GM23338 (cell line): ENCODE data around the gene SEMA4C. TPM values are rescaled to one million over a fixed set of nuclear protein-coding genes. Genes with fewer than 3 reads are reported as not detected.

ENCODE experiments used
- ATAC-seq: fragments of 200-7000 bp; cut with Tn5 transposase; 3 replicates; pipeline ENCODE4 v1.9.1; 2020
- DNase-seq: peaks from one replicate; pipeline ENCODE4 v3.0.0-alpha.2; 2015; ENCODE audit warnings: low spot score
- H2AFZ ChIP-seq: fragments of 200-600 bp; sonication (generic); 2 replicates; pipeline ENCODE4 v1.8.0; 2016; ENCODE audit warnings: antibody characterized with exemption, mild to moderate bottlenecking, moderate library complexity
- H3F3A ChIP-seq: fragments of 200-600 bp; sonication (generic); replicated peaks from 2 replicates; pipeline ENCODE4 v1.8.0; 2017; ENCODE audit warnings: antibody characterized with exemption, mixed run types, low read depth
- H3K27ac ChIP-seq: fragments of 200-600 bp; sonication (generic); 2 replicates; pipeline ENCODE4 v1.6.1; 2016; ENCODE audit warnings: low read depth
- H3K27me3 ChIP-seq: fragments of 200-600 bp; sonication (generic); 2 replicates; pipeline ENCODE4 v1.8.0; 2016; ENCODE audit warnings: mild to moderate bottlenecking, mixed run types, moderate library complexity; ENCODE audit not compliant: insufficient read depth
- H3K36me3 ChIP-seq: fragments of 200-600 bp; sonication (generic); 2 replicates; pipeline ENCODE4 v1.8.0; 2016; ENCODE audit warnings: mild to moderate bottlenecking; ENCODE audit not compliant: insufficient read depth
- H3K4me1 ChIP-seq: fragments of 200-600 bp; sonication (generic); 2 replicates; pipeline ENCODE4 v1.8.0; 2016; ENCODE audit warnings: mild to moderate bottlenecking, moderate library complexity; ENCODE audit not compliant: insufficient read depth
- H3K4me2 ChIP-seq: fragments of 200-600 bp; sonication (generic); 2 replicates; pipeline ENCODE4 v1.7.1; 2017; ENCODE audit warnings: mixed run types
- H3K4me3 ChIP-seq: fragments of 200-600 bp; sonication (generic); 2 replicates; pipeline ENCODE4 v1.6.1; 2016; ENCODE audit warnings: mixed run types
- H3K79me2 ChIP-seq: fragments of 200-600 bp; sonication (generic); replicated peaks from 2 replicates; pipeline ENCODE4 v1.8.0; 2017; ENCODE audit warnings: mild to moderate bottlenecking; ENCODE audit not compliant: insufficient read depth
- H3K9me2 ChIP-seq: fragments of 200-600 bp; sonication (generic); 2 replicates; pipeline ENCODE4 v1.8.0; 2017; ENCODE audit not compliant: insufficient read depth
- H4K20me1 ChIP-seq: fragments of 200-600 bp; sonication (generic); replicated peaks from 2 replicates; pipeline ENCODE4 v1.8.0; 2017; ENCODE audit warnings: mild to moderate bottlenecking; ENCODE audit not compliant: insufficient read depth
- H3K27ac Mint-ChIP-seq: 2 replicates; pipeline ENCODE4 v1.8.0; 2020; ENCODE audit warnings: inconsistent platforms, mild to moderate bottlenecking, moderate library complexity, mixed read lengths
- H3K27me3 Mint-ChIP-seq: 3 replicates; pipeline ENCODE4 v1.8.0; 2022; ENCODE audit warnings: low read depth, mild to moderate bottlenecking, moderate library complexity, mixed read lengths, inconsistent platforms; ENCODE audit not compliant: insufficient read depth, poor library complexity
- H3K36me3 Mint-ChIP-seq: 3 replicates; pipeline ENCODE4 v1.8.0; 2021; ENCODE audit warnings: low read depth, mild to moderate bottlenecking, inconsistent platforms, moderate library complexity, mixed read lengths
- H3K4me1 Mint-ChIP-seq: 3 replicates; pipeline ENCODE4 v1.8.0; 2020; ENCODE audit warnings: mild to moderate bottlenecking, inconsistent platforms, mixed read lengths
- H3K4me3 Mint-ChIP-seq: 3 replicates; pipeline ENCODE4 v1.8.0; 2021; ENCODE audit warnings: moderate library complexity, mild to moderate bottlenecking, inconsistent platforms, mixed read lengths
- H3K9me3 Mint-ChIP-seq: 3 replicates; pipeline ENCODE4 v1.8.0; 2020; ENCODE audit warnings: moderate library complexity, mild to moderate bottlenecking, inconsistent platforms, mixed read lengths
- EZH2 ChIP-seq: fragments of 200-600 bp; sonication (generic); IDR thresholded peaks from one replicate; pipeline ENCODE4 v1.8.0; 2017; ENCODE audit warnings: antibody characterized with exemption, mild to moderate bottlenecking, low read depth; ENCODE audit not compliant: unreplicated experiment
- ZNF331 ChIP-seq: fragments of 250-450 bp; sonication (Bioruptor Pico); IDR thresholded peaks from 2 replicates; pipeline ENCODE4 v1.5.0; 2020; ENCODE audit warnings: low read depth, mild to moderate bottlenecking, moderate library complexity
- polyA plus RNA-seq: library from polyadenylated mRNA; unstranded; fragments of >200 nt; fragmentation: Nextera tagmentation; extraction: Ambion mirVana; gene quantifications from 2 replicates; pipeline ENCODE4 v1.2.1, GENCODE V29; 2016
- total RNA-seq: library from RNA; depleted of rRNA; stranded (reverse); fragments of >200 nt; shearing (Covaris generic); gene quantifications from 2 replicates; pipeline ENCODE4 v1.2.3, GENCODE V29; 2014
- TF ChIP-seq, protein P1 (sequence below): fragments of 250-450 bp; sonication (Bioruptor Pico); IDR thresholded peaks from 2 replicates; pipeline ENCODE4 v1.5.0; 2020; ENCODE audit warnings: mild to moderate bottlenecking, moderate library complexity

Gene SEMA4C
- total and polyA plus RNA-seq, 2 experiments from 2014 or later = 16.8 to 80.7 TPM

- Histone ChIP-seq H3K36me3 (peaks cover 18% of the 10 kb centered on the region; the same call in 1 of the 2 replicates), H3K27me3 (no peaks in the 10 kb centered on the region), H3F3A (peaks cover 21% of the 10 kb centered on the region; the same call in 1 of the 2 replicates), H3K9me2 (no peaks in the 10 kb centered on the region), H4K20me1 (peaks cover 6% of the 10 kb centered on the region), H3K79me2 (peaks cover 9% of the 10 kb centered on the region), H3K4me1 (peaks cover 18% of the 10 kb centered on the region), H2AFZ (no peak overlapping the region), H3K27ac (no peak overlapping the region), H3K4me2 (no peak overlapping the region), H3K4me3 (no peak overlapping the region)
- DNase-seq (no peak), ATAC-seq (no peak)
- H3K27me3 Mint-ChIP-seq = peaks cover 12% of the 10 kb centered on the region
- H3K27ac Mint-ChIP-seq = no peak overlapping the region
- H3K4me1 Mint-ChIP-seq = peaks cover 22% of the 10 kb centered on the region
- H3K4me3 Mint-ChIP-seq = no peak overlapping the region
- TF ChIP-seq, protein P1, sequence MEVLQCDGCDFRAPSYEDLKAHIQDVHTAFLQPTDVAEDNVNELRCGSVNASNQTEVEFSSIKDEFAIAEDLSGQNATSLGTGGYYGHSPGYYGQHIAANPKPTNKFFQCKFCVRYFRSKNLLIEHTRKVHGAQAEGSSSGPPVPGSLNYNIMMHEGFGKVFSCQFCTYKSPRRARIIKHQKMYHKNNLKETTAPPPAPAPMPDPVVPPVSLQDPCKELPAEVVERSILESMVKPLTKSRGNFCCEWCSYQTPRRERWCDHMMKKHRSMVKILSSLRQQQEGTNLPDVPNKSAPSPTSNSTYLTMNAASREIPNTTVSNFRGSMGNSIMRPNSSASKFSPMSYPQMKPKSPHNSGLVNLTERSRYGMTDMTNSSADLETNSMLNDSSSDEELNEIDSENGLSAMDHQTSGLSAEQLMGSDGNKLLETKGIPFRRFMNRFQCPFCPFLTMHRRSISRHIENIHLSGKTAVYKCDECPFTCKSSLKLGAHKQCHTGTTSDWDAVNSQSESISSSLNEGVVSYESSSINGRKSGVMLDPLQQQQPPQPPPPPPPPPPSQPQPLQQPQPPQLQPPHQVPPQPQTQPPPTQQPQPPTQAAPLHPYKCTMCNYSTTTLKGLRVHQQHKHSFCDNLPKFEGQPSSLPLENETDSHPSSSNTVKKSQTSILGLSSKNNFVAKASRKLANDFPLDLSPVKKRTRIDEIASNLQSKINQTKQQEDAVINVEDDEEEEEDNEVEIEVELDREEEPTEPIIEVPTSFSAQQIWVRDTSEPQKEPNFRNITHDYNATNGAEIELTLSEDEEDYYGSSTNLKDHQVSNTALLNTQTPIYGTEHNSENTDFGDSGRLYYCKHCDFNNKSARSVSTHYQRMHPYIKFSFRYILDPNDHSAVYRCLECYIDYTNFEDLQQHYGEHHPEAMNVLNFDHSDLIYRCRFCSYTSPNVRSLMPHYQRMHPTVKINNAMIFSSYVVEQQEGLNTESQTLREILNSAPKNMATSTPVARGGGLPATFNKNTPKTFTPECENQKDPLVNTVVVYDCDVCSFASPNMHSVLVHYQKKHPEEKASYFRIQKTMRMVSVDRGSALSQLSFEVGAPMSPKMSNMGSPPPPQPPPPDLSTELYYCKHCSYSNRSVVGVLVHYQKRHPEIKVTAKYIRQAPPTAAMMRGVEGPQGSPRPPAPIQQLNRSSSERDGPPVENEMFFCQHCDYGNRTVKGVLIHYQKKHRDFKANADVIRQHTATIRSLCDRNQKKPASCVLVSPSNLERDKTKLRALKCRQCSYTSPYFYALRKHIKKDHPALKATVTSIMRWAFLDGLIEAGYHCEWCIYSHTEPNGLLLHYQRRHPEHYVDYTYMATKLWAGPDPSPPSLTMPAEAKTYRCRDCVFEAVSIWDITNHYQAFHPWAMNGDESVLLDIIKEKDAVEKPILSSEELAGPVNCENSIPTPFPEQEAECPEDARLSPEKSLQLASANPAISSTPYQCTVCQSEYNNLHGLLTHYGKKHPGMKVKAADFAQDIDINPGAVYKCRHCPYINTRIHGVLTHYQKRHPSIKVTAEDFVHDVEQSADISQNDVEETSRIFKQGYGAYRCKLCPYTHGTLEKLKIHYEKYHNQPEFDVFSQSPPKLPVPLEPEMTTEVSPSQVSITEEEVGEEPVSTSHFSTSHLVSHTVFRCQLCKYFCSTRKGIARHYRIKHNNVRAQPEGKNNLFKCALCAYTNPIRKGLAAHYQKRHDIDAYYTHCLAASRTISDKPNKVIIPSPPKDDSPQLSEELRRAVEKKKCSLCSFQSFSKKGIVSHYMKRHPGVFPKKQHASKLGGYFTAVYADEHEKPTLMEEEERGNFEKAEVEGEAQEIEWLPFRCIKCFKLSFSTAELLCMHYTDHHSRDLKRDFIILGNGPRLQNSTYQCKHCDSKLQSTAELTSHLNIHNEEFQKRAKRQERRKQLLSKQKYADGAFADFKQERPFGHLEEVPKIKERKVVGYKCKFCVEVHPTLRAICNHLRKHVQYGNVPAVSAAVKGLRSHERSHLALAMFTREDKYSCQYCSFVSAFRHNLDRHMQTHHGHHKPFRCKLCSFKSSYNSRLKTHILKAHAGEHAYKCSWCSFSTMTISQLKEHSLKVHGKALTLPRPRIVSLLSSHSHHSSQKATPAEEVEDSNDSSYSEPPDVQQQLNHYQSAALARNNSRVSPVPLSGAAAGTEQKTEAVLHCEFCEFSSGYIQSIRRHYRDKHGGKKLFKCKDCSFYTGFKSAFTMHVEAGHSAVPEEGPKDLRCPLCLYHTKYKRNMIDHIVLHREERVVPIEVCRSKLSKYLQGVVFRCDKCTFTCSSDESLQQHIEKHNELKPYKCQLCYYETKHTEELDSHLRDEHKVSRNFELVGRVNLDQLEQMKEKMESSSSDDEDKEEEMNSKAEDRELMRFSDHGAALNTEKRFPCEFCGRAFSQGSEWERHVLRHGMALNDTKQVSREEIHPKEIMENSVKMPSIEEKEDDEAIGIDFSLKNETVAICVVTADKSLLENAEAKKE (CRISPR knock-in tag) = no peak
- peaks cover 84% of the 10 kb centered on the region for H3K36me3 Mint-ChIP-seq
- H3K9me3 Mint-ChIP-seq = no peaks in the 10 kb centered on the region
These were observed 41.0 kb downstream of the SEMA4C start for GRCh38 chr2:96828874-96829273.

DNA sequence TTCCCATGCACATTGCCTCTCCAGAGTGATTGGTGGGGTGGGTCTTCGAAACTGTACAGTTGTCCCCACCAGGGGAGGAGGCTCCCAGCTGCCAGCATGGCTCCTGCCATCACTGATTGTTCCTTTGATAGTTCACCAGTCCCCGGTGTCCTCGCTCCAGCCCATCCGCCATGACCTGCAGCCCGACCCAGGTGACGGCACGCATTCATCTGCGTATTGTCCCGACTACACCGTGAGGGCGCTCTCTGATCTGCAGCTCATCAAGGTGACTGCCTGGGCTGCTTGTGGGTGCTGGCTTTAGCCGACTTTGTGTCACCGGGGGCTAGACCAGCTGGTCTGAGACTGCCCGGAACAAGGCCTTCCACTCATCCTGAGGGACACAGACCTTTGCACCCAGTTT is 41.4 kb downstream of the SEMA4C start:
- peaks cover 19% of the 10 kb centered on the region for H3K4me1 Mint-ChIP-seq
- Histone ChIP-seq H3K4me2 (no peak overlapping the region), H3K4me3 (no peak overlapping the region), H3K27ac (no peak overlapping the region), H3K9me2 (no peaks in the 10 kb centered on the region), H2AFZ (no peak overlapping the region), H3K27me3 (no peaks in the 10 kb centered on the region), H3K4me1 (peaks cover 15% of the 10 kb centered on the region), H4K20me1 (peaks cover 2% of the 10 kb centered on the region), H3K36me3 (peaks cover 18% of the 10 kb centered on the region; the same call in 1 of the 2 replicates), H3K79me2 (peaks cover 13% of the 10 kb centered on the region), H3F3A (peaks cover 17% of the 10 kb centered on the region; the same call in 1 of the 2 replicates)
- no peak for DNase-seq
- no peak for TF ChIP-seq ZNF331 (CRISPR knock-in tag)
- TF ChIP-seq EZH2 = no peak
- H3K9me3 Mint-ChIP-seq = no peaks in the 10 kb centered on the region
- H3K27me3 Mint-ChIP-seq = peaks cover 7% of the 10 kb centered on the region
- peaks cover 84% of the 10 kb centered on the region for H3K36me3 Mint-ChIP-seq
- no peak overlapping the region; the same call in 1 of the 2 replicates for H3K27ac Mint-ChIP-seq
- H3K4me3 Mint-ChIP-seq = no peak overlapping the region
- no peak for ATAC-seq
